Endodermal cell (in vitro differentiated cells): ENCODE measurements around the gene NAGLU. TPM values are rescaled to one million over a fixed set of nuclear protein-coding genes. Genes with fewer than 3 reads are reported as not detected.

Experiments used
- DNase-seq: peaks from one replicate; pipeline ENCODE4 v3.0.0-alpha.2; 2017
- H3K27ac ChIP-seq: 2 replicates; pipeline ENCODE4 v1.5.1; 2013; ENCODE audit warnings: mild to moderate bottlenecking, low read depth, low read length, moderate library complexity
- H3K27me3 ChIP-seq: 2 replicates; pipeline ENCODE4 v1.6.1; 2013; ENCODE audit warnings: mild to moderate bottlenecking, low read length, moderate library complexity; ENCODE audit not compliant: insufficient read depth, control insufficient read depth, poor library complexity, severe bottlenecking
- H3K36me3 ChIP-seq: 2 replicates; pipeline ENCODE4 v1.7.0; 2013; ENCODE audit warnings: mild to moderate bottlenecking, low read length, moderate library complexity; ENCODE audit not compliant: control insufficient read depth, insufficient read depth
- H3K4me1 ChIP-seq: one replicate; pipeline ENCODE4 v1.7.0; 2013; ENCODE audit warnings: low read length; ENCODE audit not compliant: control insufficient read depth, insufficient read depth
- H3K4me3 ChIP-seq: 2 replicates; pipeline ENCODE4 v1.5.1; 2013; ENCODE audit warnings: mild to moderate bottlenecking, low read length, moderate library complexity
- H3K9ac ChIP-seq: 2 replicates; pipeline ENCODE4 v1.6.1; 2013; ENCODE audit warnings: mild to moderate bottlenecking, low read length, moderate library complexity; ENCODE audit not compliant: poor library complexity, severe bottlenecking; ENCODE audit errors: extremely low read depth
- H3K9me3 ChIP-seq: 2 replicates; pipeline ENCODE4 v1.6.1; 2013; ENCODE audit warnings: mild to moderate bottlenecking, low read length, moderate library complexity; ENCODE audit not compliant: control insufficient read depth
- H3K27ac Mint-ChIP-seq: 2 replicates; pipeline ENCODE4 v1.8.0; 2020; ENCODE audit warnings: mixed read lengths
- H3K27me3 Mint-ChIP-seq: 2 replicates; pipeline ENCODE4 v1.8.0; 2021; ENCODE audit warnings: mild to moderate bottlenecking, mixed read lengths; ENCODE audit not compliant: insufficient read depth
- H3K36me3 Mint-ChIP-seq: 2 replicates; pipeline ENCODE4 v1.8.0; 2020; ENCODE audit warnings: low read depth, mixed read lengths
- H3K4me1 Mint-ChIP-seq: 2 replicates; pipeline ENCODE4 v1.8.0; 2020; ENCODE audit warnings: mixed read lengths
- H3K4me3 Mint-ChIP-seq: 2 replicates; pipeline ENCODE4 v1.8.0; 2020; ENCODE audit warnings: mild to moderate bottlenecking, moderate library complexity, mixed read lengths
- H3K9me3 Mint-ChIP-seq: 2 replicates; pipeline ENCODE4 v1.8.0; 2020; ENCODE audit warnings: mild to moderate bottlenecking, mixed read lengths
- WGBS, 2 experiments: methylation state at CpG; one replicate each; pipeline versions ENCODE4 v1.1.5 to v1.1.7; 2013; ENCODE audit warnings: missing lambda C conversion rate in 2 of 2, mixed read lengths in 1 of 2; ENCODE audit not compliant: insufficient coverage in 1 of 2, insufficient read length in 1 of 2; 5-methylcytosine and 5-hydroxymethylcytosine counted together
- total RNA-seq, 2 donors: library from RNA; stranded (reverse); fragmentation: NEBNext Ultra II Directional in 1 of 2; extraction: Animal tissue kit (Norgen Biotek cat#: 25700) in 1 of 2; gene quantifications; 2 replicates in 1 of 2; 3 replicates in 1 of 2; pipeline ENCODE4 v1.2.1, GENCODE V29; 2021
- TF ChIP-seq, protein P1 (sequence below): fragments of 200-600 bp; sonication (generic); conservative IDR thresholded peaks from 2 replicates; pipeline ENCODE4 v1.5.0; 2021; ENCODE audit warnings: antibody characterized with exemption, mild to moderate bottlenecking

NAGLU gene
- total RNA-seq, 2 donors from 2014 or later: 29.1 to 31.5 TPM

DNA sequence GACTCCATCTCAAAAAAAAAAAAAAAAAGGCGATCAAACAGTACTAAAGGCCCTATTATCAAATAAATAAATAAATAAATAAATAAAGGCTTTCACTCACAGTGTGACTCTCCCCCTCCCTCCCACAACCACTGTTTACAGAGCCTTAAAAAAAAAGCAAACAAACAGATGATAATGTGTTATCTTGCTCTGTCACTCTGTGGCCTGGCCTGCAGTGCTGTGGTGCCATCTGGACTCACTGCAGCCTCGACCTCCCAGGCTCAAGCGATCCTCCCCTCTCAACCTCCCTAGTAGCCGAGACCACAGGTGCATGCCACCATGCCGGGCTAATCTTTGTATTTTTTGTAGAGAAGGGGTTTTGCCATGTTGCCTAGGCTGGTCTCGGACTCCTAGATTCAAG, 8.1 kb upstream of the NAGLU start:
- peaks cover 13% of the 10 kb centered on the region for H3K9me3 ChIP-seq
- H3K27ac Mint-ChIP-seq: no peak overlapping the region

GRCh38 chr17:42529061-42529460, 7.0 kb upstream of the NAGLU start:
- 92 to 97% methylated on average over 2 to 3 of the region's 3 CpGs for WGBS, 2 experiments
- no peak overlapping the region for H3K27ac ChIP-seq
- H3K27me3 Mint-ChIP-seq: peaks cover 2% of the 10 kb centered on the region

More for the DNA sequence above, 8.1 kb upstream of the NAGLU start:
- no peaks in the 10 kb centered on the region for H3K27me3 ChIP-seq
- Mint-ChIP-seq H3K9me3 (peaks cover 13% of the 10 kb centered on the region), H3K4me3 (no peak overlapping the region), H3K36me3 (peaks cover 6% of the 10 kb centered on the region), H3K27me3 (peaks cover 2% of the 10 kb centered on the region), H3K4me1 (peaks cover 16% of the 10 kb centered on the region)
- H3K9ac ChIP-seq: no peak overlapping the region
- no peaks in the 10 kb centered on the region for H3K36me3 ChIP-seq
- peaks cover 4% of the 10 kb centered on the region for H3K4me1 ChIP-seq
- WGBS, 2 experiments: 93 to 96% methylated on average over 4 to 5 of the region's 6 CpGs
- TF ChIP-seq, protein P1, sequence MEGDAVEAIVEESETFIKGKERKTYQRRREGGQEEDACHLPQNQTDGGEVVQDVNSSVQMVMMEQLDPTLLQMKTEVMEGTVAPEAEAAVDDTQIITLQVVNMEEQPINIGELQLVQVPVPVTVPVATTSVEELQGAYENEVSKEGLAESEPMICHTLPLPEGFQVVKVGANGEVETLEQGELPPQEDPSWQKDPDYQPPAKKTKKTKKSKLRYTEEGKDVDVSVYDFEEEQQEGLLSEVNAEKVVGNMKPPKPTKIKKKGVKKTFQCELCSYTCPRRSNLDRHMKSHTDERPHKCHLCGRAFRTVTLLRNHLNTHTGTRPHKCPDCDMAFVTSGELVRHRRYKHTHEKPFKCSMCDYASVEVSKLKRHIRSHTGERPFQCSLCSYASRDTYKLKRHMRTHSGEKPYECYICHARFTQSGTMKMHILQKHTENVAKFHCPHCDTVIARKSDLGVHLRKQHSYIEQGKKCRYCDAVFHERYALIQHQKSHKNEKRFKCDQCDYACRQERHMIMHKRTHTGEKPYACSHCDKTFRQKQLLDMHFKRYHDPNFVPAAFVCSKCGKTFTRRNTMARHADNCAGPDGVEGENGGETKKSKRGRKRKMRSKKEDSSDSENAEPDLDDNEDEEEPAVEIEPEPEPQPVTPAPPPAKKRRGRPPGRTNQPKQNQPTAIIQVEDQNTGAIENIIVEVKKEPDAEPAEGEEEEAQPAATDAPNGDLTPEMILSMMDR: no peak
- DNase-seq: no peak
- no peak overlapping the region for H3K4me3 ChIP-seq
- no peak overlapping the region for H3K27ac ChIP-seq

GRCh38 chr17:42530952-42531454, 5.0 kb upstream of the NAGLU start:
- DNase-seq: no peak
- peaks cover 13% of the 10 kb centered on the region for H3K9me3 Mint-ChIP-seq
- H3K36me3 Mint-ChIP-seq: no peaks in the 10 kb centered on the region
- 94 to 100% methylated on average over 1 to 2 of the region's 2 CpGs for WGBS, 2 experiments
- H3K27me3 Mint-ChIP-seq: peaks cover 2% of the 10 kb centered on the region
- Histone ChIP-seq H3K9ac (no peak overlapping the region), H3K27me3 (no peaks in the 10 kb centered on the region), H3K9me3 (peaks cover 13% of the 10 kb centered on the region), H3K27ac (no peak overlapping the region), H3K4me1 (peaks cover 4% of the 10 kb centered on the region), H3K4me3 (no peak overlapping the region), H3K36me3 (no peaks in the 10 kb centered on the region)
- TF ChIP-seq, protein P1: no peak
- peaks cover 24% of the 10 kb centered on the region for H3K4me1 Mint-ChIP-seq
- peak overlapping the region; percentile 86 for H3K27ac Mint-ChIP-seq
- H3K4me3 Mint-ChIP-seq: no peak overlapping the region

More at GRCh38 chr17:42529061-42529460, 7.0 kb upstream of the NAGLU start:
- peaks cover 16% of the 10 kb centered on the region for H3K4me1 Mint-ChIP-seq
- no peak overlapping the region for H3K4me3 Mint-ChIP-seq
- TF ChIP-seq, protein P1: no peak
- H3K9ac ChIP-seq: no peak overlapping the region
- peaks cover 4% of the 10 kb centered on the region for H3K4me1 ChIP-seq
- no peaks in the 10 kb centered on the region for H3K36me3 ChIP-seq
- peaks cover 13% of the 10 kb centered on the region for H3K9me3 ChIP-seq
- H3K27me3 ChIP-seq: no peaks in the 10 kb centered on the region
- peaks cover 13% of the 10 kb centered on the region for H3K9me3 Mint-ChIP-seq
- peak overlapping the region; percentile 23 for H3K4me3 ChIP-seq
- no peak for DNase-seq
- no peaks in the 10 kb centered on the region for H3K36me3 Mint-ChIP-seq
- H3K27ac Mint-ChIP-seq: no peak overlapping the region
